Stimulated activated CD4-positive, alpha-beta T cell treated with anti-CD3 and anti-CD28 coated beads, Interleukin-2, amount 100 ng/mL, for 48 hours (primary cell): ENCODE measurements around the gene BAIAP2.
"Not testable (repeated sequence)": the region's sequence is repeated elsewhere in the genome, so short reads cannot be mapped to it uniquely, and the experiment has no call there.

Experiments used
- DNase-seq, 2 donors: peaks; one replicate each; pipeline ENCODE4 v3.0.0-alpha.2; 2020

Gene BAIAP2

DNA sequence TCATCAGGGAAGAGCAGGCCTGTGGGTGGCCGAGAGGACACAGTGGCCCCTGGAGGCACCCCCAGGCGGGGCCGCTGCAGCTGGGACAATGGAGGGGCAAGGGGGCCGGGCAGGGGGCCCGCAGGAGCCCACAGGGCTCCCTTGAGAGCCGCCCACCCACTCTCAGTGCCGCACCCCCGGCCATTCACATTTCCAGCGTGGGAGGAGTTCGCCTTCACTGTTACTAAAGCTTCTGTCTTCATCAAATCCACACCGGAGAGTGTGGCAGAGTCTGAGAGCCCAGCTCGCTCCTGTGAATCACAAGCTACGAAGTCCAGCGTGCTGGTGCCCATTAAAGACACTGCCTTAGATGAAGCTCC, 109.5 kb downstream of the BAIAP2 start:
- DNase-seq, result no peak

DNA sequence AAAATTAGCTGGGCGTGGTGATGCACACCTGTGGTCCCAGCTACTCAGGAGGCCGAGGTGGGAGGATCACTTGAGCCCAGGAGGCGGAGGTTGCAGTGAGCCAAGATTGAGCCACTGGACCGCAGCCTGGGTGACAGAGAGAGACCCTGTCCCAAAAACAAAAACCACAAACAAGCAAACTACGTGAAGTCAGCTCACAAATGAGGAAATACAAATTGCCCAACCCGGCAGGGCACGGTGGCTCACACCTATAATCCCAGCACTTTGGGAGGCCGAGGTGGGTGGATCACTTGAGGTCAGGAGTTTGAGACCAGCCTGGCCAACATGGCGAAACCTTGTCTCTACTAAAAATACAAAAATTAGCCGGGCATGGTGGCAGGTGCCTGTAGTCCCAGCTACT, 111.3 kb downstream of the BAIAP2 start:
- DNase-seq, result not testable (repeated sequence)

DNA sequence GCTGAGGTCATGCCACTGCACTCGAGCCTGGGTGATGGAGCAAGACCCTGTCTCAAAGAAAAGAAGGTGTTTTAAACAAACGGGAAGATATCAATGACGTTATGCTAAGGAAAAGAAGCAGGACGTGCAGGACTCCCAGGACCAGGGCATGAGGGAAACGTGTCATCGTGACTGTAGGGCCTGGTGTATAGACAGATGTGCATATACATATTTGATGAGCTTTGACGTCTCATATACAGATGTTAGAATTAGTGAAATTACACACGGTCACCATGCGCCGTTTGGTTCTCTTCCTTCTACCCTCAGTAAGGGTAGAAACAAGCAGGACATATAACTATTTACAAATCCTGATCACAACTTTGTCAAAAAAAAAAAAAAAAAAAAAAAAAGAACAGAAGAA, 112.8 kb downstream of the BAIAP2 start:
- no peak for DNase-seq

DNA sequence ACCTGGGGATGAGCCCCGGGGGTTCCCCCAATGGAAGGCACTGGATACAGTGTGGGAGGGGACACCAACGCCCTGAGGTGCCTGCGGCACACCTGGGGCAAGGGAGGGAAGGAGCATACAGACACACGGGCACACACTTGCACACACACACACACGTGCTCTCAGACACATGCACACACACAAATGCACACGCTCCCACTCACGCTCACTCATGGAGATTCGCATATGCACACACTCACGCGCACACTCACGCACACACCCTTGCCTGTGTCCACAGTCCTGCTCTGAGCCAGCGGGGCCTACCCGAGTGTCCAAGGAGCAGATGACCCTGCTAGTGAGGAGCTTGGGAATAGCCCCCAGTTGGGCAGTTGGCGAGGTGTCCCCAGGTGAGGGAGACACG, 113.6 kb downstream of the BAIAP2 start:
- no peak for DNase-seq

DNA sequence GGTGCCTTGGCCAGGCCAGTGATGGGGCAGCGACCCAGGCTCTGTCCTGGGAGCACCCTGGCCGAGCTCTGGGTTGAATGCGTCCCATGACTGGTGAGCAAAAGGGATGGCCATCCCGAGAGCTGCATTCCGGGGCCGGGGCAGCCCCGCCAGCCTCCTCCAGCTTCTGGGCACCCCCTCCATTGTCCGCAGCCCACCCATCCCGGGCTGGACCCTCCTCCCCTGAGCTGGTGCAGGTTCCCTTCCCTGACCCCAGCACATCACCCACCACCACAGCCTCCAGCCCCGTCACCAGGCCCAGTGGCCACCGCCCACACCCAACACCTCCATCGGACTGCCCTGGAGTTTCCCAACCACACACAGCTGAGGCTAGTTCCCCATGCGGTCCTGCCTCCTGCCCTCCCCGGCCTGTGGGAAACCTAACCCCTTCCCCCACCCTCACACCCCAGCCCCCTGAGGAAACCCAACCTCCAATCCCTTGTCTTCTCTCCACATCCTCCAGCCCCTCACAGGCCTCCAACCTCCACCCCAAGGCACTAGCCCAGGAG, 114.1 kb downstream of the BAIAP2 start:
- no peak for DNase-seq

DNA sequence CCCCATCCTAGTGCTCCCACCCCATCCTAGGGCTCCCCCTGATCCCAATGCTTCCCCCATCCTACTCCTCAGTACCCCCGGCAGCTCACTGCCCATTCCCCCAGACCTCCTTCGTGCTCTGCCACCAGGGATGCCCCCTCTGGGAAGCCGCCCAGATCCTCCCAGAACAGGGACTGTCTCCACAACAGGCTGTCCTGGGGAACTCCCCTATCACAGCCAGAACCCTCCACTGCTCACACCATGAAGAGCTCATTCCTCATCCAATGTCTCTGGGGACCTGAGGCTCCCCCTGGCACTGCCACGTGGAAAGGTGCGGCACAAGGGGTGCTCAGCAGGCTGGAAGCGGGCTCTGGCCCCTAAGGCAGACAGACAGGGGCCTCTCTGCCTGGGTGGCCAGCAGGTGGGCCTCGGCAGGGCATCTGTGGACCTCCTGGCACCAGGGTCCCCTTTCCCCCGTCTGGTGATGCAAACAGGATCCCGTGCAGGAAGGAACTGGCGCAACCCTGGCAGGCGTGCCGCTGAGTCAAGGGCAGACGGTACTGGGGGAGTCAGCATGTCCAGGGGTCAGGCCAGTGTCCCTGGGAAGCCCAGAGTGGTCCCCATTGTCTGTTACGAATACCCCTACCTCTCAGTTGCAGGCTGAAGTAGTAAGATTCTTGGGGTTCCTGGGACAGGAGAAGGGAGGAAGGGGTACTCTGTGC, 115.6 kb downstream of the BAIAP2 start:
- no peak for DNase-seq

DNA sequence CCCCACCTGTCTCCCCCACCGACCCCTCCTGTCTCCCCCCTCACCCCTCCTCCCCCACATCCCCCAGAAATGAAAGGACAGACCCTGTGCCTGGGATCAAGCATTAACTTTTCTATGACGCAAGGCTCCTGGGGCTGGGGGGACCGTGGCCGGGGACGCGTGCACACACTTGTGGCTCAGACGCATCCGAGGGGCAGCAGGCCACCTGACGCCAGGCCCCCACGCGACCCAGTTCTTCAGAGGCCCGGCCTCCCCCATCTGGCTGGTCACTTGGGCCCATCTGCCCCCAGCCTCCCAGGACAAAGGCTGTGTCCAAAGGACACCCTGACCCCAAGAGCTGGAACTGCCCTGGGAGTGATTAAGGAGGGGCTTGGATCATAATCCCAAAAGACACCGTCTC, 116.3 kb downstream of the BAIAP2 start:
- DNase-seq, result no peak

DNA sequence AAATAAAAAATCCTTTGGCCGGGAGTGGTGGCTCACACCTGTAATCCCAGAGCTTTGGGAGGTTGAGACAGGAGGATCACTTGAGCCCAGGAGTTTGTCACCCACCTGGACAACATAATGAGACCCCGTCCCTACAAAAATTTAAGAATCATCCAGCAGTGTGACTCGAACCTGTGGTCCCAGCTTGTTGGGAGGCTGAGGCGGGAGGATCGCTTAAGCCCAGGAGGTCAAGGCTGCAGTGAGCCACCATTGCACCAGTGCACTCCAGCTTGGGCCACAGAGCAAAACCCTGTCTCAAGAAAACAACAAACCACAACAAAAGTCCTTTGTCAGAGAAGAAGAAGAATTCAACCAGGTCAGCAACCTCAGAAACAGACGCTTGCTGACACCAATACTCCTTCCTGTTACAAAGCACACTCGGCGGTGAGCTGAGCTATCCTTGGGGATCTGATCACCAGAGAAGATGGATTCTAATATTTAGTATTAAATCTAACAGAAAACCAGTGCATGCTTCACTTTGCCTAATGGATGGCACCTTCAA, 117.4 kb downstream of the BAIAP2 start:
- DNase-seq, result no peak

DNA sequence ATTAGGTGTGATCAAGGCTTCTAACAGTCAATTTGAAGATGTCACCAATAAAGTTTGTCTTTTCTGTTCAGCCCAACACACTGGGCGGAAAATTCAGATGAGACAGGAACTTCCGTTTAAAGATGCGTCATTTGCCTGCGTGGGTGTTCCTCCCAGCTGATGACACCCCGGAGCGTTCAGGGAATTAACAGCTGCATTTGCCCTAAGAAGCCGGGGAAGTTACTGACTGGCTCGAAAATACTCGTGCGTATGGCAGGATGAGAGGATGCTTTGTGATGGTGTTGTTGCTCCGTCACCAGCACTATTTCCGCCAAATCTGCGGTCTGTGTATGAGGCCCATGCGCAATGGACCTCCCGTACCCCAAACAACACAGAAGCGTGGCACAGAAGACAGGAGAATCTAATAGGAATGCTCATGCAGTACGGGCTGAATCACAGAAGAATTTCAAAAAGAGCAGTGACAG, 118.4 kb downstream of the BAIAP2 start:
- no peak for DNase-seq

DNA sequence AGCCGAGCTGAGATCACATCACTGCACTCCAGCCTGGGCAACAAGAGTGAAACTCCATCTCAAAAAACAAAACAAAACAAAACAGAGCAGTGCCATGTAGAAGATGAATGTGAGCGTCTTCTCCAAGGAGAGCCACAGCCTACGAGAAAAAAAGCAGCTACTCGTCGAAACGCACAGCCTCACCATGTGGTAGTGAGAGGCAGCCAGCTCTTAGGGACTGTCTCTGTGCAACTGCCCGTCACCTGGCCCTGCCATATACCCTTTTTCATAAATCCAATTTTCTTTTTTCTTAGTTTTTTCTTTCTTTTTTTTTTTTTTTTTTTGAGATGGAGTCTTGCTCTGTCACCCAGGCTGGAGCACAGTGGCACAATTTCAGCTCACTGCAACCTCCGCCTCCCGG, 119.1 kb downstream of the BAIAP2 start:
- not testable (repeated sequence) for DNase-seq

DNA sequence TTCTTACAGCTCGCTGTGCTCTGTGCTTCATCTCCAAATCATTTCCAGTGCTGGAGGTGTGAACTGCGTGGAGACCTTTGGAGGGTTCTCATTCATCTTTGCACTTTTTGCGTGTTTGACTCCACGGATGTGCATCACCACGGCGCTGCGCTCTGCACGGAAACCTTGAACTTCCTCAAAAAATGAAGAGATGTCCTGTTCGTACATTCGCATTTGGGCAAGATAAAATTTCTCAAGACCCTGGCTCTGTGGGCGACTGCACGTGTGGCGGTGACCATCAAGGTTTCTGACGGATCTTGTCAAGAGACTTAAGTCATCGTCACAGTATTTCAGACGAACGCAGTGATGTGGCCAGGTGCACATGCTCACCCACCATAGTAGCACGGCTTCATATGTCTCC, 120.0 kb downstream of the BAIAP2 start:
- DNase-seq, result no peak

DNA sequence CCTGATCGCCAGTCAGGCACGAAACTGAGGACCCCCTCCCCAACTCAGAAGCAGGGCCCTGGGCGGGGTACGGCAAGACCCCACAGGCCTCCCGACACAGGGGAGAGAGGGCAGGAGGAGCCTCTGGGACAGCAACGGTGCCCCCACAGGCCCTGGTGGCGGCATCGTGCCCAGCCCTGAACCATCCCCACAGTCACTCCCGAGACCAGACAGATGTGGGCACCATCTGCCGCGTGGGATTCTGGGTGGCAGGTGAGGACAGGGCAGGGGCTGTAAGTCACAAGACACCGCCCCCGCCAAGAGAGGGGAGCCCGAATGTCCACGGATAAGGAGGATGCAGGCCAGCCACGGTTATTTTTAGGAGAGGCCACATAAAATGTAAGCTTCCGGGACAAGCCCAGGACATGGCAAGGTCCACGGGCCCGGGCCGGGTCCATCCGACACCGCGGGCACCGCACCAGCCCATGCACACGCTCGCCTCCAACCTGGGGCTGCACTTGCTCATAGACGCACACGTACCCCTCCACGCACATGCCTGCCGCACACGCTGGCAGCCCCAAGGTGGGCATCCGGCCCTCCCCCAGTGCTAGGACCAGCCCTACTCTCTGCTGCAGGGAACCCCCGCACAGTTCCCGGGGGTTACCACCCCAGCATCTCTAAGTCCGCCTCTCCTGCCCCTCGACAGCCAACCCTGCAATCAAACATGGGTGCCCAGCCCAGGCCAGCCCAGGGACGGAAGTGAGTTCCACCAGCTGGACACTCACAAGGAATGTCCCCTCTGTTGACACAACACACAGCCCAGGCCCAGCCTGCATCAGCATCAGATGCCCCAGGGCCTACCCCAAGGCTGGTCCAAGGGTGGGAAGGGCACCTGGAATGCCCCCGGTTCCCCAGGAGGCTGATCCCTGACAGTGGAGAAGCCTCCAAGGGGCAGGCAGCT, 122.2 kb downstream of the BAIAP2 start:
- DNase-seq, result no peak

DNA sequence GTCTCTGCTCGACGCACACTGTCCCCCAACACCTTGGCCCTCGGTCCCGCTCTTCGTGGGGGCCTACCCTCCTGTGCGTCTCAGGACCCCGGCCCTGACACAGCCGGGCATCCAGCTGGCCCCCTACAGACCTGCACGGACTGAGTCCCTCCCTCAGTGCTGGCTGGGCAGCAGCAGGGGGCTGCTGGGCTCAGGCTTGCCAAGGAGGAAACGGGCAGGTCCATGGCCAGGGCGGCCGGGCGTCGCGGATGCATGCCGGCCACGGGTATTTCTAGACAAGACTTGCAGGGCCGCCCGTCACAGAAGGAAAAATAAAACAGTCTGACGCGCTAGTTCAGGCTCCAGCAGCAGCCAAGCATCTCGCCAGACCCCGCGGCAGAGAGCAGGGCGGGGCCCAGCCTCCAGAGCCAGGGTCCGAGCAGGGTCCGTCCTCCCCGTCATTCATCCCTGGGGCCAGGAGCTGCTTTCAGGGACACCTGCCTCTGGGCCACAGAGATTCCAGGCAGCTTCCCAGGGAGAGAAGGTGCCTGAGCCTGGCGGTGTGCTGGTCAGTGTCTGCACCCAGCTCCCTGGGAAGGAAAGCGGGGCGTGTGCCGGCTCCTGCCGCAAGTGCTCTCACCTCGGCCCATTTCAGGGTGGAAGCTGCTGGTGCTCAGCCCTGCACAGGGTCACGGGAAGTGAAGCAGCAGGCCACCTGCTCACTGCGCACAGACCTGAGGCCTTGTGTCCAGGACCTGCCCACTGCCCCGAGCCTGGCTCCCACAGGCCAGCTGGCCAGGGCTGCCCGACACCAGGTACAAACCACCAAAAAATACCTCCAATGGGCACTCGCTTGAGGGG, 123.1 kb downstream of the BAIAP2 start:
- DNase-seq, result no peak

DNA sequence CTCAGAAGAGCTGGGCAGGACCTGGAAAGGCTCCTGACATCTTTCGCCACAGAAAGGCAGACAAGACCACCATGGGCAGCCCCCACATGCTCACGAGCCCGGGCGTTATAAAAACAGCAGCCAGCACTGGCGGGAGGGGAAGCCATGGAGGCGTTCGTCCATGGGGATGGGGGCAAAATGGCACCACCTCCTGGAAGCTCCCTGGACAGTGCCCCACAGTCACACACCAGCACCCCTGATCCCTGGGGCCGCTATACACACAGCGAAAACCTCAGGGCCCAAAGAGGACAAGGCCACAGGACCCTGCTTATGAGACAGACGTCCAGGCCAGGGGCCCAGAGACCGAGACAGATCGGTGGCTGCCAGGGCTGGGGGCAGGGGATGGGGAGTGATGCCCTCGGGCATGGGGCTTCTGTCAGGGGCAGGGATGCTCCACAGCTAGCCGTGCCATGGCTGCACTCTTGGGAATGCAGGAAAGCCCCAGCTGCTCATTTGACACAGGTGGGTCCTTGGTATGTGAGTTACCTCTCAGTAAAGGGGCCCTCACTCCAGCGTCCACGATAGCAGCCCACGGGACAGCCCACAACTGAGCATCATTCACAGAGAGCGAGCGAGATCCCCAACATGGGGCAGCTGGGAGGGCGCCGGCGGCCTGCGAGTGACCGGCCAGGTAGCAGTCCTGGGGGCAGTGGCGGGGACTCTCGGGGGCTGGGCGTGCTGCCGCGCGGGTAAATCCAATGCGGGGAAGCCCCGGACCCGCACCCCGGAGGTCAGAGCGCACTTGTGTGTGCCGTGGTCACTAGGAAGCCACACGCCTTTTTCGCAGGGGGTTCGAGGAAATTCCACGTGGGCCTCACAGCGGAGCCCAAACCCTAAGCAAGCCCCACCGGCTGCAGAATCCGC, 124.0 kb downstream of the BAIAP2 start:
- DNase-seq, result no peak

DNA sequence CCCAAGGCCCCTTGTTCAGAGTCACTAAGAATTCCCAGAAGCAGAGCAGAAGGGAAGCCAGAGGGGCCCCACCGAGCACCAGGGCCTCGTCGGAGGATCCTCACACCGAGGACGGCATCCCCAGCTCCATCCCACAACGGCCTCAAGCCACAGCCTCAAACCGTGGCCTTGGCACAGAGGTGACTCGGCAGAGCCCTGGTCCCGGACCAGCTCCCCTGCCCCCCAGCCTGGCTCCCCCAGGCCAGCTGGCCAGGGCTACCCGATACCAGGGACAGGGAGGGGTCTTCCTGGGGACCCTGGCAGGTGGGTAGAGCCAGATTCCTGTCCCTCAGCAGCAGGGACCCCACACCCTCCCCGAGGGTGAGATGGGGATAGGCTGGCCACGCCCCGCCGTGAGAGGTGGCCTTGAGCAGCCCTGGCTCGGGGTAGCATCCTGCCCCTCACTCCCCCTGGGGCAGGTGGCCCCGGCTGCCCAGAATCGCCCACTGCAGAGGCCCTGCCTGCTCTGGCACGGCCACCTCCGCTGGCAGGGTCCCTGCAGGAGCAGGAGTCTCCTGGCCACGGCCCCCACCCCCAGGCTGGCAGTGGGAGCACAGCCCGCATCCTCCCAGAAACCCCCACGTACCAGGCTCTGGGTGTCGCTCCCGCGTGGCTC, 124.8 kb downstream of the BAIAP2 start:
- DNase-seq, result no peak

DNA sequence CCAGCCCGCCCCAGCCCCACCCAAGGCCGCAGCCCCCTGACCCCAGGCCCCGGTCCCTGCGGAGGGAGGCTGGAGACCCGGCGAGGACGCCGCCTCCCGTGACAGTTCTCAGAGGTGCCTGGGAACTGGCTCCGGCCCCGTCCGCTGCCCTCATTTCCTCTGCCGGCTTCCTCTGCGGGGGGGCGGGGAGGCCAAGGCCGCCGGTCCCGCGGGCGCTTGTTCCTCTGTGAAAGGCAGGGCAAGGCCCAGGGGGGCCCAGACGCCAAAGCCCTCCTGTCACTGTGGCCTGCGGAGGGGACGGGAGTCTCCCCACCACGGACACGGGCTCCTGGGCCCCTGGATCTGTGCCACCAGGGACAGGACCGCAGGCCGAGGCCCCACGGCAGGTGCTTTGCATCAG, 125.4 kb downstream of the BAIAP2 start:
- no peak for DNase-seq

DNA sequence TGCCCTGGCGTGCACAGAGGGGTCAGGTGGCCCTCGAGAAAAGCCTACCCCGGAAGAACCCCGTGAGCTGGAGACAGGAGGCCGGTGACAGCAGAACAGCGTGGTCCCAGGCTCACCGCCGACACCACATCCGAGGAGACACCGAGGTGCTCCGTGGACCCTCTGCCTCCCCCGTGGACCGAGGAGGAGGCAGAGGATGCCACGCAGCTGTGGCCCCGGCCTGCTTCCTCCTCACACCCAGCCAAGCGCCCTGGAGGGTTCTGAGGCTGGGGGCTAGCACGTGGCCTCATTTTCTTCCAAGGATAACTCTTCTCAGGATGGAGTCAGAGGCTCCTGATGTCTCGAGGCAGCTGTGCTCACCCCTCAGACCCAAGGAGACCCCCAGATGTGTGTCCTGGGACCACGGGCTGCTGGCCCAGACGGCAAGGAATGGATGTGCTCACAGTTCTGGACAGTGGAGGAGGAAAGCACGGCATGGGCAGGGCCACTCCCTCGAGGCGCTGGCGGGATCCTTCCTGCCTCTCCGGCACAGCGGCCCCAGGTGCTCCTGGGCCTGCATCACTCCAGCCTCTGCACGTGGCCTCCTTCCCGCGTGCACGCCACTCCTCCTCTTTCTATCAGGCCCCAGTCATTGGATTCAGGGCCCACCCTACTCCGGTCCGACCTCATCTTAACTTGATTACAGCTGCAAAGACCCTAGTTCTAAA, 125.9 kb downstream of the BAIAP2 start:
- no peak for DNase-seq

DNA sequence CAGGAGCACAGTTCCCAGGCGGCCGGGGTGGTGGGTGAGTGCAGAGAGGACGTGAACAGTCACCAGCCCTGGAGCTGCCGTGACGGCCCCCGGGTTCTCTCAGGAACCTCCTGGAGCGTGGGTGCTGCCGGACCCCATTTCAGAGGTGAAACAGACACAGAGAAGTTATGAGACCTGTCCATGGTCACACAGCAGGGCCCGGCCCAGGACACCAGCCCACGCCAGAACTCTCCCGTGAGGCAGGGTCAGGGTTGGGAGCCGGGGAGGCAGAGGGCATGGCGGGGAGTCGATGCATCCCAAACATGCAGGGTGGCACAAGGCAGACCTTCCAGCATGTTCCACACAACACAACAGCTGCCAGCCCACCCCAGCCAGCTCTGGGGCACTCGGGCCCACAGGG, 126.6 kb downstream of the BAIAP2 start:
- no peak for DNase-seq

DNA sequence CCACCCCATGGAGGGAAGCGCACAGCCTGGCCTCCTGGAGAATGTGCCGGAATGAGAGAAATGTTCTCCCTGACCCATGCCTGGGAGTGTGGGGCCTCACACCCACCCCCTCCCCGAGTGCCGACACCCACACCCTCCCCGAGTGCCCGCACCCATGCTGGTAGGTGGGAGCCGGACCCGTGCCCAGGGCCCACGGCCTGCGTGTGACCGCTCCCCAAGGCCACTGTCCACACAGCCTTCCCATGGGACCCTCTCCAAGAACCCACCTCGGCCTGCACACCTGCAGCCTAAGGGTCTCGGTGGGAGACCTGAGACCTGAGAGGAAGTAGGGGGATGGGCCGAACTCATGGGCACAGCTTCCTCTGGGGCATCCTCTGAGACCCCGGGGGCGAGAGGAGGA, 127.0 kb downstream of the BAIAP2 start:
- DNase-seq, result no peak

DNA sequence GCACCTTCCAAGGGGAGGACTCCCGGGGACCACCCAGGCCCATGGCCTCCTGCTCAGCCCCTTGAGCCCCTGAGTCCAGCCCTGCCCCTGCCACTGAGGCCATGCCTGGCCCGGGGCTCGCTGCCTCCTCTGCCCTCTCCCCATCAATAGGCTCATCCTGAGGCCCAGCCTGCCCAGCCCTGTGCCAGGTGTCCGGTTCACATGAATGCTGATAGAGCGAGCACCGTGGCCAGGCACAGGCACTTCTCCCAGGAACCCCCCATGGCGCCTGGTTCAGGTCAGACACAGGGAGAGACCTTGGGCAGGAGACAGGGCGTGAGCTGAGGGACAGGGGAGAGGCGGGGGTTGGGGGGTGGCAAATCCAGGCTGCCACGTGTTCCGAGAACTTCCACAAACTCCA, 127.5 kb downstream of the BAIAP2 start:
- no peak for DNase-seq
